ENCODE data around the gene NDUFS7. TPM values are rescaled to one million over a fixed set of nuclear protein-coding genes. Genes with fewer than 3 reads are reported as not detected.

Gene NDUFS7
- total and polyA plus RNA-seq, 9 of the 15 experiments (the other 6 are each of a cell fraction or from before 2014, with no cell fraction given), result 6.0 to 271 (median 60.6) TPM

GRCh38 chr19:1349211-1349610, 34.5 kb upstream of the NDUFS7 start:
- ATAC-seq, result no peak
- H3K9me1 ChIP-seq (ENCODE audit: control insufficient read depth, insufficient read depth, low read length), result no peaks in the 10 kb centered on the region
- TF ChIP-seq ZBTB11 (CRISPR knock-in tag; IDR thresholded peaks at IDR 0.05), result no peak
- peaks cover 0 to 6% of the 10 kb centered on the region in 2 experiments; a peak in 2 of 5 replicates for H3K4me1 ChIP-seq (replicated peaks in 1 of 2; ENCODE audit: control insufficient read depth in 2 of 2, insufficient read depth in 2 of 2, low read length in 2 of 2)
- CTCF ChIA-PET (ENCODE audit: low intra/inter-chr PET ratio), result no interaction called here
- H3K9me3 ChIP-seq (replicated peaks; ENCODE audit: control insufficient read depth, insufficient read depth, low read depth, low read length), result no peaks in the 10 kb centered on the region
- no peak overlapping the region for H3K4me2 ChIP-seq (ENCODE audit: insufficient read depth, low read length)
- no peaks in the 10 kb centered on the region for H3K36me3 ChIP-seq (ENCODE audit: control insufficient read depth, insufficient read depth, low read length)
- BruUV-seq (replicated peaks), result no TSS peak
- intact Hi-C loops (cut with micrococcal nuclease) (no loop called here), in situ Hi-C loops (cut with MboI) (no loop called here)
- POLR2A ChIA-PET, result interaction anchor here (1.5 kb wide), 1 partner anchor 80 kb away, joined by 6 read pairs; the partner anchor contains the start of gene CIRBP
- no peak overlapping the region for H3K27ac ChIP-seq (ENCODE audit: extremely low read depth, low read depth, low read length)
- H3K79me2 ChIP-seq (ENCODE audit: control insufficient read depth, insufficient read depth, low read length), result no peaks in the 10 kb centered on the region
- H4K20me1 ChIP-seq (replicated peaks; ENCODE audit: control insufficient read depth, insufficient read depth, low read length), result no peaks in the 10 kb centered on the region
- no peak overlapping the region for H2AFZ ChIP-seq (ENCODE audit: low read depth, low read length)
- 67% methylated on average over 18 of the region's 18 CpGs for WGBS (ENCODE audit: insufficient coverage, low coverage, missing lambda C conversion rate)
- no peak overlapping the region for H3K9ac ChIP-seq (ENCODE audit: insufficient read depth in 1 of 2, low read depth in 2 of 2, low read length in 2 of 2)
- H3K4me3 ChIP-seq, result no peak overlapping the region
- no peak for DNase-seq (ENCODE audit: extremely low read depth in 1 of 4, low spot score in 3 of 4)
- FAIRE-seq, result no peak
- H3K27me3 ChIP-seq (ENCODE audit: control insufficient read depth in 2 of 2, insufficient read depth in 2 of 2, low read length in 2 of 2), result no peaks in the 10 kb centered on the region
